Brain microvascular endothelial cell (primary cell): ENCODE results near the gene METTL5.

Experiments used
- DNase-seq: peaks from one replicate; pipeline ENCODE4 v3.0.0-alpha.2; 2020
- H3K27ac ChIP-seq: fragments of 250-450 bp; sonication (Bioruptor Pico); 2 replicates; pipeline ENCODE4 v1.5.1; 2020; ENCODE audit warnings: mild to moderate bottlenecking, moderate library complexity
- H3K27me3 ChIP-seq: fragments of 250-450 bp; sonication (Bioruptor Pico); replicated peaks from 2 replicates; pipeline ENCODE4 v1.5.1; 2020; ENCODE audit warnings: mild to moderate bottlenecking
- H3K36me3 ChIP-seq: fragments of 250-450 bp; sonication (Bioruptor Pico); replicated peaks from 2 replicates; pipeline ENCODE4 v1.5.1; 2020; ENCODE audit warnings: mild to moderate bottlenecking
- H3K4me3 ChIP-seq: 2 replicates; pipeline ENCODE4 v1.5.1; 2011; ENCODE audit warnings: low read depth, mild to moderate bottlenecking, control low read depth, low read length, moderate library complexity
- CTCF ChIP-seq: IDR thresholded peaks from 2 replicates; pipeline ENCODE4 v1.5.1; 2011; ENCODE audit warnings: low read depth, mild to moderate bottlenecking, moderate library complexity, low read length, control low read depth, inconsistent platforms; ENCODE audit errors: missing control alignments
- in situ Hi-C: cut with HindIII; loops from 2 replicates; pipeline ENCODE4 v1.10.0; 2017; ENCODE audit warnings: low sequenced_read_pairs, low pct_ligation_motif_present

Gene METTL5

DNA sequence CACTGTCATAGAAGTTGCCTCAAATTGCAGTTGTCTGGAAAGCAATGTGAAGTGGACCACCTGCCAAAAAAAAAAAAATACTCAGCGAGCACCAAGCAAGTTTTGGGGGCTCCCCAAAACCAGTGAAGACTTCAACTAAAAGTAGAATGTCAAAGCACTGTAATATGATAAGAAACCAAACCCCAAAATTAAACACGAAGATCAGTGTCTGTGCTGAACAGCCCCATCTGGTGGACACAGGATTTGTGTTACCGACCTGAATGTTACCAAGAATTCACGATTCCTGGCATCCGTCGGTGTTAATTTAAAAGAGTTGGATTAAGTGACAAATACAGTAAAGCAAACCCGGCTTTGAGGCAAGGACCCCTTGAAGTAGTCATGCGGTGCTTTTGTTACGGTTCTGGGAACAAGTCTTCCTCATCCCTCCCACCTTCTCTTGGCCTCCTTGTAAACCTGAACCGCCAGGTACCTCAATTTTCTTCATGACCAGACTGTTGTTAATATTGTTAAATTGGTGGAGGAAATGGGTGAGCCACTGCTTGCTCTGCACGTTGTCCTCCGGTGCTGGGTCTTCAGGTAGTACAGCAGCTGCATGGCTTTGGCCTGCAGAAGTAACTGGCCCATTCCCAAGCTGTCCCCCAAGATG lies 57.3 kb downstream of the METTL5 start:
- in situ Hi-C loops: no loop called here

GRCh38 chr2:169765523-169765922 lies 59.2 kb downstream of the METTL5 start:
- DNase-seq: peak; percentile 43
- H3K27me3 ChIP-seq: peaks cover 5% of the 10 kb centered on the region

More for the DNA sequence above, 57.3 kb downstream of the METTL5 start:
- Histone ChIP-seq H3K36me3 (no peaks in the 10 kb centered on the region), H3K27me3 (peaks cover 5% of the 10 kb centered on the region), H3K4me3 (no peak overlapping the region), H3K27ac (no peak overlapping the region)
- DNase-seq: peak; percentile 62
- TF ChIP-seq CTCF: peak; percentile 75

DNA sequence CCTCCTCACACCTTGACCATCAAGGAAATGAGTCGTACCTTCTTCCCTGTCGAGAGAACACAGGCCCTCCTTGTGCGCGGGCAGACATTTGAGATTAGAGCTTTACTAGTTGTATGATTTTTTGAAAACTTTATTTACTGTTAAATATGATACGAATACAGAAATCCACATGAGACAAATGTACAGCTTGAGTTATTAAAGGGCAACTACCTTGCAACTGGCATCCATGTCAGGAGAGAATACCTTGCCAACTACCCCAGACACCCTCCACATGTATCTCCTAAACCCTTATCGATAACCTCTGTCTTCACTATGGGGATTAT lies 62.8 kb downstream of the METTL5 start:
- no peak for TF ChIP-seq CTCF
- Histone ChIP-seq H3K27ac (no peak overlapping the region), H3K27me3 (no peaks in the 10 kb centered on the region), H3K36me3 (no peaks in the 10 kb centered on the region), H3K4me3 (no peak overlapping the region)
- DNase-seq: no peak
- in situ Hi-C loops: no loop called here

More at GRCh38 chr2:169765523-169765922, 59.2 kb downstream of the METTL5 start:
- in situ Hi-C loops: no loop called here
- H3K27ac ChIP-seq: no peak overlapping the region
- no peak overlapping the region for H3K4me3 ChIP-seq
- TF ChIP-seq CTCF: no peak
- H3K36me3 ChIP-seq: no peaks in the 10 kb centered on the region
